CD4-positive, alpha-beta T cell treated with Interleukin-15 for 4 hours (primary cell): Measurements from ENCODE around the gene GDF11.
"Not testable (repeated sequence)": the region's sequence is repeated elsewhere in the genome, so short reads cannot be mapped to it uniquely, and the experiment has no call there.

ENCODE experiments used
- DNase-seq: peaks from one replicate; pipeline ENCODE4 v3.0.0-alpha.2; 2020; ENCODE audit warnings: low spot score

The GDF11 gene

DNA sequence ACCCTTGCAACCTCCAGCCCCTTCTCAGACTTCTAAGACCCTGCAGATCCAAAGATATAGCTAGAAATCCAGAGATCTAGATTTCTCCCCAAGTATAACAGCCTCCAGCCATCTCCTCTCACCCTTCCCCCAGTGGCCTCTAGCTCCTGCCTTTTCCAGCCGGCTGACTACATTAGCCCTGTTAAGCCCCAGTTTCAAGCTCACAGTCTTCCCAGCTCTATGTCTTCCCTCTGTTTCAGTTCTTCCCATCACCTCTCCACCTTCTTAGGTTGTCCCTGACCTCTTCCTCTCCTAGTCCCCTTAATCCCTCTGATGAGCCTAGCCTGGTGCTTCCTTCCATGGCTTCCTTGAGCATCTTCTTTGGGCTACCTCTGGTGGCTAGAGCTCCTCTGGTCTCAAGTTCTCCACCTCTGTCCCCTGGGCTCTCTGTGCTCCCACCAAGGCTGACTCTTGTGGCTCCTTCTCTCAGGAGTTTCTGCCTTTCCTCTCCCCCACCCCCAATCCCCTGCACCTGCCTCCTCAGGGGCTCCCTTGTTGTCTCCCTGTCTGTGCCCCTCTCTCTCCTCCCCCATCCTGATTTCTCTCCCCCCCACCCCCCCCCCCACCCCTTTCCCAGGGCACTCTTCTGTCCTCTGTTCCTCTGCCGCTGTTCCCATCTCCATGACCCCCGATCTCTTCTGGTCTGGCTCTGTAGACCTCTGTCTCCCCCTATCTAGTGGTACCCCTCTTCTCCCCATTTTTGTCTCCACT, 816 bp upstream of the GDF11 start:
- no peak for DNase-seq

GRCh38 chr12:55743406-55744339, 751 bp downstream of the GDF11 start:
- peak; percentile 40 for DNase-seq

DNA sequence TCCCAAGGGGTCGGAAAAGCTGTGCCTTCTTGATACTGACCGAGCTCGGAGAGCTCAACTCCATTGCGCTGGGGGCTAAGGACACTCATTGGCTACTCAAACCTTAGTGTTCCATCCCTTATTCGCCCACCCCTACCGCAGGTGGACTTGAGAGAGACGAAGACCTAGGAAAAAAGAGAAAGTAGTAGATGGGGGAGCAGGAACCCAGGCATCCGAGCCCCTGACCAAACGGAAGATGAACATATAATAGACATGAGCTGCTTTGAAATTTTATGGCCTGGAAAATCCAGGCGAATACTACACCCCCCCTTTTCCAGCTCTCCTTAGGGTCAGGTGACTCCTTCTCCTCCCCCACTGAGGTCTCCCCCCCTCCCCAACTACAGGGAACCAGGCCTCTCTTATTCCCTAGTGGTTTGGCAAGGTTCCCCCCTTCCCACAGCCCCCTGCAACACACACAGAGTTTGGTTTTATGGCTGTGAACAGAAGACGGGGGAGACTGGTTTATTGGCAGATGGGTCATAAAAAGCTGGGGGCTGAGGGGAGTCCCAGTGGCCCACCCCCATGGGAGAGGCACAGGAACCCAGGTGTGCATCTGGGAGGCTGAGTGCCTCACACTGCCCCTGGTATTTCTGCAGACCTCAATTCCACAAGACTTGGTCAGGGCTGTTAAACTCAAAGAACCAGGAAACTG, 1.6 kb downstream of the GDF11 start:
- DNase-seq: no peak

DNA sequence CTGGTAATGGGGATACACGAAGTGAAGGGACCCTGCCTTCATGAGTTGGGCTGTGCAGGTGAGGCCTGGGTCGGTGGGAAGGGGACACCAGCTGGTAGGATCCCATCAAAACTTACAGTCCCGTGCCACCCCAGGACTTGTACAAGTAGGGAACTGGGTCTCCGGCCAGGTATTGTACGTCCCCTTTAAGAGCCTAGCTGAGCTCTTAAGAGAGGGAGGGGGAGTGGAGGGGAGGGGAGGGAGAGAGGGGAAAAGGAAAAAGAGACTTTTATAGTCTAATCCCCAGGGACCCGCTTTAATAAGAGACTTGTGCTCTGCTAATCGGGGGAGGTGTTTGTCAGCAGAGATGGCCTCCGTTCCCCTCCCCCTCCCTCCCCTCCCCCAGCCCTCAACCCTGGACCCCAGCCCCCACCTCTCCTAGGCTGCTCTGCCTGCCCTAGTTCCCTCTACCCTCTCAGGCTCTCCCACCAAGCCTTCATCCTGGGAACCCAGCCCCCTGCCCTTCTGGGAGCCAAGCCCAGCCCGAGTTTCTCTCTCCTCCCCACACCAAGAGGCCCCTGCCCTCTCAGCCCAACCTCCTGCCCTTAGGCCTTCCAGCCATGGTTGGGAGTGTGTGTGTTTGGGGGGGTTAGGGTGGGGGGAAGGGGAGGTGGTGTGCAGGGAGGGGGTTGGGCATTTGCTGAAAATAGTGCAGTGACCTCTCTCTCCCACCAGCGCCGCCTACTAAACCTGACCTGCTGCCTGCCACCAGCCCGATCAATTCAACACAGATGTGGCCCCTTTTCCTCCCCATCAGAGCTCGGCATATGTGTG, 2.6 kb downstream of the GDF11 start:
- DNase-seq: no peak

GRCh38 chr12:55746174-55746912, 3.4 kb downstream of the GDF11 start:
- no peak for DNase-seq

DNA sequence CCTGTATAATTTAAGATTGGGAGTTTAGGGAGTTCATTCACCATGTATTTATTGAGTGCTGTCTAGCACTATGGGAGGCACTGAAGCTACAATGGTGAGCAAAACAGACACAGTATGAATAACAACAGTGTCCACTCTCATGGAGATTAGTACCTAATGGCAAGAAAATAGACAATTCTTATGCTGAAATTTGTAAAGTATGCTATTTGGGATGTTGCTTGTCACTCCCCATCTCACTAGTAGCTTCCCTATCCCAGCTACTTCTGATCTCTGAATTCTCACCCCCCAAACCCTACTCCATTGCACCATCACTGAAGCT, 4.0 kb downstream of the GDF11 start:
- DNase-seq: no peak

- DNase-seq: no peak
Observed at GRCh38 chr12:55748230-55748993, 5.5 kb downstream of the GDF11 start.

DNA sequence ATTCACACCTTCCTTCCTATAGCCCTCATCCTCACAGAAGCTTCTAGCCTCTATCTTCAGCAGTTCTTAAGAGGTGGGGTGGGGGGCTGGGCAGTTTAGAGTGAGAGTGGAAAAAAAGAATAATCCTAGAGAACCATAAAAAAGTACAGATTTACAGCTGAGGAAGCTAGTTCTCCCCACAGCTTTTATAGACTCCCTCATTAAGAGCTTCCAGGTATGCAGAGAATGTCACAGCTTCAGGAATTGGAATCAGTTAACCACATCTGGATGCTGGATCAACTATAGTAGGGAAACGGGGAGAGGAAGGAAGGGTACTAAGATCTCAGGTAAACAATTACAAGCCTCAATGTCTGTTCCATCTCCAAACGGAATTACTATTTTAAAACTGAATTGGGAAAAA, 12.3 kb downstream of the GDF11 start:
- DNase-seq: no peak

DNA sequence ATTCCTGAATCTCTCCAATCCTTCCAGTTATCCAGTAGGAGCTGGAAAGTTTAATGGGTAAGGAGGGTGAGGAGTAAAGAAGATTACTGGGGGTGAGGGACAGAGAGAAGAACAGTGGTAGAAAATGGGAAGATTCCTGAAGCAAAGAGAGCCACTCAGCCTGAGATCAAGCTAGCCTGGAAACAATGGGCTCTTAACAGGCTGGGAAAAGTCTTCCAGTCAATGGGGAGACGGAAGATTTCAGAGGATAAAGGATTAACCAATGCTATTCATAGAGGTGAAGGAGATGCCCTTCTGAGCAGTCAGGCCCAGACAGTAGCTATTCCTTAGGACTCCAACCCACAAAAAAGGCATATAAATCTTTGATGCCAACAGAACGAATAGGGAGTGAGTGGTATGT, 14.8 kb downstream of the GDF11 start:
- DNase-seq: no peak

DNA sequence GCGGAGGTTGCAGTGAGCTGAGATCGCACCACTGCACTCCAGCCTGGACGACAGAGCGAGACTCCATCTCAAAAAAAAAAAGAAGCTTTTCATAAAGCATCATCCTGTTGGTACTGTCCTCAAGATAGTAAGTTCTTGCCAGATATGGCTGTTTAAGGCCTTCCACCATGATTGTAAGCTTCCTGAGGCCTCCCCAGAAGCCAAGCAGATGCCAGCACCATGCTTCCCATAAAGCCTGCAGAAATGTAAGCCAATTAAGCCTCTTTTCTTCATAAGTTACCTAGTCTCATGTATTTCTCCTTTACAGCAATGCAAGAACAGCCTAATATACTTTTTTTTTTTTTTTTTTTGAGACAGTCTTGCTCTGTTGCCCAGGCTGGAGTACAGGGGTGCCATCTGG, 15.7 kb downstream of the GDF11 start:
- not testable (repeated sequence) for DNase-seq

DNA sequence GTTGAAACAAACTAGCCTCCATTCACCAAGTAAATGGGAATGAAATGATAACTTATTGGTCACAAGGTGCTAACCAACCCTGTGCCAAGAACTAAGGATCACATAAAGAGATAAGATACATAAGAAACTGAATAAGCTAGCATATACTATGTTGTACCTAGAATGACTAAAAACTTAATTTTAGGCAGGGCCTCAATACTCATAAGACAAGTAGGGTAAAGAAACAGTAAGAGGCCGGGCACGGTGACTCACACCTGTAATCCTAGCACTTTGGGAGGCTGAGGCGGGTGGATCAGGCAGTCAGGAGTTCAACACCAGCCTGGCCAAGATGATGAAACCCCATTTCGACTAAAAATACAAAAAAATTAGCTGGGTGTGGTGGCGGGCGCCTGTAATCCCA, 17.7 kb downstream of the GDF11 start:
- DNase-seq: no peak

DNA sequence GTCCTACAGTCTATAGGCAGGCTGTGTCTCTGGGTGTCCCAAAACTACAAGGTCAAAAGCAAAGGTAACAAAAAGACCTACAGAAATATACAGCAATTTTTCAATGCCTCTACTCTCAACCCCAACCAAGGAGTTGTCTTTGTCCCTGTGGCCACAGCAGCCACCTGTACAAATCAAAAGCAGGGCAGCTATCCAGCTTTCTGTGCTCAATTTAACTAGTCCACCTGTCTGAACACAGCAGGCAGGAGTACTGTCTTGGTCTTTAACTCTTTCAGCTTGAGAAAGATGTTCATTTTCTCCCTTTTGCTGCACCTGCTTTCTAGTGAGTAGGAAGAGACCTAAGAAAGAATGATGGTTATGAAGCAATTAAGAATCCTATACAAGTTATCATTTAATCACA, 19.7 kb downstream of the GDF11 start:
- DNase-seq: no peak

DNA sequence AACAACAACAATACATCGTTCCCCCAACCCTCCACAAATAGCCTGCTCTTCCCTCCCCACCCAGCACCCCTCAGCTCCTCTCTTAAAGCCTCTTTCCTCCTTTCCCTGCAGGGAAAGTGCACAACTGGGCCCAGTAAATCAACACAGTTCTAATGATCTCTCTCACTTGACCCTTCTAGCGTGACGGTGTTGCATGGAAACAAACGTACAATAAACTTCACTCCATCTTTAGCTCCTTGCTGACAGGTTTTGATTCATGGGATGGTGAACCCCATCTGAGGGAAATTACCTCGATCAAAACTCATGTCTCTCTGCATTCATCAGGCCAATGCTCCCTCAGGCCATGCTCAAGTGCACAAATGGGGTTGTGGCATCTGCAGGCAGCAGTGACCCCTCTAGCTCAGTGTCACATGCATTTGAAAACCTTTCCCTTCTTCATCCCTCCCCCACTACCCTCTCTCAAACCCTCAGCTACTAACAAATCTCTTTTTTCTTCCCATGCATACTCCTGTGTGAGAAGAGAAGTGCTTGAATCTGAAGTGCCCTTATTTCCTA, 22.9 kb downstream of the GDF11 start:
- no peak for DNase-seq

GRCh38 chr12:55767156-55767555, 24.2 kb downstream of the GDF11 start:
- no peak for DNase-seq

GRCh38 chr12:55771736-55772135, 28.8 kb downstream of the GDF11 start:
- no peak for DNase-seq

- no peak for DNase-seq
Observed at GRCh38 chr12:55777856-55778255, 34.9 kb downstream of the GDF11 start.

- DNase-seq: no peak
Observed at GRCh38 chr12:55780685-55781084, 37.8 kb downstream of the GDF11 start.

GRCh38 chr12:55788546-55788945, 45.6 kb downstream of the GDF11 start:
- DNase-seq: no peak

- DNase-seq: no peak
Observed at GRCh38 chr12:55789171-55789570, 46.2 kb downstream of the GDF11 start.

DNA sequence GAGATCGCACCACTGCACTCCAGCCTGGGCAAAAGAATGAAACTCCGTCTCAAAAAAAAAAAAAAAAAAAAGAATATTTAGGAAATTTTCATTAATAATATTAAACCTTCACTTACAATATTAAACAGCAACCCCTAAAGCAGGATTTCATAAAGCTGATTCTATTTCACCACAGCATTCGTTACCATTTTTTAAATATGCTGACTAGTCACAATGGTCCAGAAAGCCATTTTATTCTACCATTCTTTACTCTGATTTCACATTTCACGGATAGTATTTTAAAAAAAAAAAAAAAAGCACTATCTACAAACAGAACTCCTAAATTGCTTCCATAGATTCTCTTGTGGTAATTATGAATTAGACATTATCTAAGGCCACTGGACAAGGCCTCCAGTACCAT, 47.0 kb downstream of the GDF11 start:
- no peak for DNase-seq
